Panc1 (cell line): Measurements from ENCODE around the gene FUT4. TPM values are rescaled to one million over a fixed set of nuclear protein-coding genes. Genes with fewer than 3 reads are reported as not detected.

ENCODE experiments used
- ATAC-seq: fragments of 200-7000 bp; cut with Tn5 transposase; 2 replicates; pipeline ENCODE4 v1.9.1; 2020; ENCODE audit warnings: mild to moderate bottlenecking, moderate library complexity
- BruUV-seq: library from RNA; stranded (reverse); fragments of 400-500 nt; replicated peaks from 2 replicates; lab custom pipeline; 2021; lab: Mats Ljungman, UMichigan
- CTCF ChIA-PET: fragments of 300-600 bp; sonication (Branson Sonifier 250); formaldehyde crosslinking; loops from one replicate; lab custom pipeline; 2022; ENCODE audit warnings: antibody characterized with exemption; lab: Charles Lee
- POLR2A ChIA-PET: fragments of 300-600 bp; sonication (Branson Sonifier 250); formaldehyde crosslinking; loops from one replicate; lab custom pipeline; 2022; ENCODE audit warnings: antibody characterized with exemption; lab: Charles Lee
- DNase-seq: peaks from one replicate; pipeline ENCODE4 v3.0.0-alpha.2; 2010; ENCODE audit warnings: low read depth, low spot score
- H3K27ac ChIP-seq: 2 replicates; pipeline ENCODE4 v1.5.1; 2011; ENCODE audit warnings: mild to moderate bottlenecking, low read length, inconsistent platforms
- H3K27me3 ChIP-seq: fragments of 200-500 bp; sonication (Bioruptor generic); 2 replicates; pipeline ENCODE4 v1.6.0; 2014; ENCODE audit warnings: low read length, inconsistent platforms; ENCODE audit not compliant: control insufficient read depth, insufficient read depth
- H3K36me3 ChIP-seq: fragments of 200-500 bp; sonication (Bioruptor generic); 2 replicates; pipeline ENCODE4 v1.5.1; 2014; ENCODE audit warnings: inconsistent platforms, mild to moderate bottlenecking, low read length, moderate library complexity; ENCODE audit not compliant: control insufficient read depth, insufficient read depth
- H3K4me1 ChIP-seq: 2 replicates; pipeline ENCODE4 v1.5.1; 2011; ENCODE audit warnings: inconsistent platforms, mild to moderate bottlenecking, low read length, moderate library complexity; ENCODE audit not compliant: control insufficient read depth, insufficient read depth
- H3K4me3 ChIP-seq, 2 experiments: 2 replicates each; pipeline ENCODE4 v1.5.1; 2011 to 2012; ENCODE audit warnings: low read depth in 2 of 2, low read length in 2 of 2, mild to moderate bottlenecking in 2 of 2, inconsistent platforms in 1 of 2, moderate library complexity in 1 of 2
- H3K9me3 ChIP-seq: fragments of 200-500 bp; sonication (Bioruptor generic); 2 replicates; pipeline ENCODE4 v1.5.1; 2014; ENCODE audit warnings: low read depth, mild to moderate bottlenecking, inconsistent platforms, low read length, moderate library complexity; ENCODE audit not compliant: control insufficient read depth, insufficient read depth
- POLR2AphosphoS5 ChIP-seq: IDR thresholded peaks from 2 replicates; pipeline ENCODE4 v1.6.1; 2012; ENCODE audit warnings: mild to moderate bottlenecking, low read depth, low read length, moderate library complexity
- SIN3A ChIP-seq: IDR thresholded peaks from 2 replicates; pipeline ENCODE4 v1.6.1; 2012; ENCODE audit warnings: low read depth, mild to moderate bottlenecking, low read length, moderate library complexity, borderline replicate concordance; ENCODE audit not compliant: insufficient read depth
- TCF7L2 ChIP-seq: IDR thresholded peaks from 2 replicates; pipeline ENCODE4 v1.6.1; 2011; ENCODE audit warnings: mild to moderate bottlenecking, low read depth, low read length, inconsistent platforms
- in situ Hi-C: cut with HindIII; loops from 2 replicates; pipeline ENCODE4 v1.10.0; 2016; ENCODE audit warnings: low sequenced_read_pairs, low pct_unique_long_range_greater_than_20kb
- intact Hi-C: fragments of 100-400 bp; cut with micrococcal nuclease; formaldehyde crosslinking; loops from one replicate; pipeline ENCODE4 v1.10.0; 2022; ENCODE audit not compliant: unreplicated experiment
- total RNA-seq: library from RNA; stranded (reverse); gene quantifications from one replicate; pipeline ENCODE4 v1.2.1, GENCODE V29; 2021; ENCODE audit not compliant: unreplicated experiment
- TF ChIP-seq, protein P1 (sequence below): fragments of 450-650 bp; IDR thresholded peaks from 2 replicates; pipeline ENCODE4 v1.5.1; 2017; ENCODE audit warnings: mild to moderate bottlenecking
- TF ChIP-seq, protein P2 (sequence below), 2 experiments: IDR thresholded peaks; 2 replicates each; pipeline ENCODE4 v1.6.1; 2011 to 2012; ENCODE audit warnings: low read depth in 2 of 2, control low read depth in 1 of 2, low read length in 1 of 2, mild to moderate bottlenecking in 1 of 2, moderate library complexity in 1 of 2; ENCODE audit not compliant: insufficient read depth in 1 of 2

Gene FUT4
- total RNA-seq, 1 experiment from 2014 or later, result 11.2 TPM

GRCh38 chr11:94546886-94547285, 3.2 kb downstream of the FUT4 start:
- DNase-seq (no peak), ATAC-seq (no peak)
- H3K4me1 ChIP-seq, result peaks cover 28% of the 10 kb centered on the region
- CTCF ChIA-PET, result interaction anchor here (0.6 kb wide), 1 partner anchor 310 kb away, joined by 3 read pairs; no protein-coding TSS in a partner anchor
- in situ Hi-C loops (no loop called here), intact Hi-C loops (loop anchor here (10.0 kb wide), 1 partner anchor 1238 kb away; the partner anchor contains the start of gene FAM76B)
- no peaks in the 10 kb centered on the region for H3K27me3 ChIP-seq
- no TSS peak for BruUV-seq
- TF ChIP-seq, protein P1, sequence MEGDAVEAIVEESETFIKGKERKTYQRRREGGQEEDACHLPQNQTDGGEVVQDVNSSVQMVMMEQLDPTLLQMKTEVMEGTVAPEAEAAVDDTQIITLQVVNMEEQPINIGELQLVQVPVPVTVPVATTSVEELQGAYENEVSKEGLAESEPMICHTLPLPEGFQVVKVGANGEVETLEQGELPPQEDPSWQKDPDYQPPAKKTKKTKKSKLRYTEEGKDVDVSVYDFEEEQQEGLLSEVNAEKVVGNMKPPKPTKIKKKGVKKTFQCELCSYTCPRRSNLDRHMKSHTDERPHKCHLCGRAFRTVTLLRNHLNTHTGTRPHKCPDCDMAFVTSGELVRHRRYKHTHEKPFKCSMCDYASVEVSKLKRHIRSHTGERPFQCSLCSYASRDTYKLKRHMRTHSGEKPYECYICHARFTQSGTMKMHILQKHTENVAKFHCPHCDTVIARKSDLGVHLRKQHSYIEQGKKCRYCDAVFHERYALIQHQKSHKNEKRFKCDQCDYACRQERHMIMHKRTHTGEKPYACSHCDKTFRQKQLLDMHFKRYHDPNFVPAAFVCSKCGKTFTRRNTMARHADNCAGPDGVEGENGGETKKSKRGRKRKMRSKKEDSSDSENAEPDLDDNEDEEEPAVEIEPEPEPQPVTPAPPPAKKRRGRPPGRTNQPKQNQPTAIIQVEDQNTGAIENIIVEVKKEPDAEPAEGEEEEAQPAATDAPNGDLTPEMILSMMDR, result peak; percentile 26; the same call in 1 of the 2 replicates
- TF ChIP-seq POLR2AphosphoS5, result no peak
- no peaks in the 10 kb centered on the region for H3K36me3 ChIP-seq
- peak overlapping the region; percentile 66 to 83 for H3K4me3 ChIP-seq
- 0 out of 2 replicates have a peak overlapping the region, but pooled peaks have one; percentile 15 for H3K27ac ChIP-seq
- no peaks in the 10 kb centered on the region for H3K9me3 ChIP-seq
- POLR2A ChIA-PET, result interaction anchor here (0.6 kb wide), 1 partner anchor 815 kb away, joined by 3 read pairs; no protein-coding TSS in a partner anchor

- TF ChIP-seq POLR2AphosphoS5 (no peak), SIN3A (no peak), TCF7L2 (no peak)
- TF ChIP-seq, protein P2, sequence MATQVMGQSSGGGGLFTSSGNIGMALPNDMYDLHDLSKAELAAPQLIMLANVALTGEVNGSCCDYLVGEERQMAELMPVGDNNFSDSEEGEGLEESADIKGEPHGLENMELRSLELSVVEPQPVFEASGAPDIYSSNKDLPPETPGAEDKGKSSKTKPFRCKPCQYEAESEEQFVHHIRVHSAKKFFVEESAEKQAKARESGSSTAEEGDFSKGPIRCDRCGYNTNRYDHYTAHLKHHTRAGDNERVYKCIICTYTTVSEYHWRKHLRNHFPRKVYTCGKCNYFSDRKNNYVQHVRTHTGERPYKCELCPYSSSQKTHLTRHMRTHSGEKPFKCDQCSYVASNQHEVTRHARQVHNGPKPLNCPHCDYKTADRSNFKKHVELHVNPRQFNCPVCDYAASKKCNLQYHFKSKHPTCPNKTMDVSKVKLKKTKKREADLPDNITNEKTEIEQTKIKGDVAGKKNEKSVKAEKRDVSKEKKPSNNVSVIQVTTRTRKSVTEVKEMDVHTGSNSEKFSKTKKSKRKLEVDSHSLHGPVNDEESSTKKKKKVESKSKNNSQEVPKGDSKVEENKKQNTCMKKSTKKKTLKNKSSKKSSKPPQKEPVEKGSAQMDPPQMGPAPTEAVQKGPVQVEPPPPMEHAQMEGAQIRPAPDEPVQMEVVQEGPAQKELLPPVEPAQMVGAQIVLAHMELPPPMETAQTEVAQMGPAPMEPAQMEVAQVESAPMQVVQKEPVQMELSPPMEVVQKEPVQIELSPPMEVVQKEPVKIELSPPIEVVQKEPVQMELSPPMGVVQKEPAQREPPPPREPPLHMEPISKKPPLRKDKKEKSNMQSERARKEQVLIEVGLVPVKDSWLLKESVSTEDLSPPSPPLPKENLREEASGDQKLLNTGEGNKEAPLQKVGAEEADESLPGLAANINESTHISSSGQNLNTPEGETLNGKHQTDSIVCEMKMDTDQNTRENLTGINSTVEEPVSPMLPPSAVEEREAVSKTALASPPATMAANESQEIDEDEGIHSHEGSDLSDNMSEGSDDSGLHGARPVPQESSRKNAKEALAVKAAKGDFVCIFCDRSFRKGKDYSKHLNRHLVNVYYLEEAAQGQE (IDR thresholded peaks at IDR 0.05; ENCODE audit: insufficient read depth in 1 of 2, low read depth in 2 of 2, low read length in 1 of 2), result no peak
- TF ChIP-seq, protein P1, result no peak
- Histone ChIP-seq H3K27me3 (no peaks in the 10 kb centered on the region), H3K9me3 (no peaks in the 10 kb centered on the region), H3K4me1 (peaks cover 21% of the 10 kb centered on the region), H3K36me3 (no peaks in the 10 kb centered on the region), H3K27ac (no peak overlapping the region), H3K4me3 (no peak overlapping the region)
- CTCF ChIA-PET, result no interaction called here
- DNase-seq, result no peak
- intact Hi-C loops, result loop anchor here (10.0 kb wide), 1 partner anchor 1236 kb away; the partner anchor contains the start of gene FAM76B
- ATAC-seq, result no peak
- in situ Hi-C loops, result no loop called here
- no TSS peak for BruUV-seq
- POLR2A ChIA-PET, result no interaction called here
These were observed 5.4 kb downstream of the FUT4 start for GRCh38 chr11:94549146-94549545.
